Aorta (tissue), 5 donors: ENCODE results near the gene ZXDC. TPM values are rescaled to one million over a fixed set of nuclear protein-coding genes. Genes with fewer than 3 reads are reported as not detected.

Experiments used
- ATAC-seq: fragments of 200-7000 bp; cut with Tn5 transposase; one replicate; pipeline ENCODE4 v1.9.1; 2022; ENCODE audit warnings: moderate library complexity; ENCODE audit not compliant: low FRiP score
- DNase-seq, 2 donors: peaks; one replicate each; pipeline ENCODE4 v3.0.0-alpha.2; 2020
- H3K27ac ChIP-seq, 2 donors: one replicate each; pipeline ENCODE4 v1.5.1; 2013; ENCODE audit warnings: low read length in 2 of 2, mild to moderate bottlenecking in 2 of 2, moderate library complexity in 2 of 2, control low read depth in 1 of 2, inconsistent platforms in 1 of 2, low read depth in 1 of 2
- H3K27me3 ChIP-seq, 2 donors: one replicate each; pipeline ENCODE4 v1.6.1; 2013; ENCODE audit warnings: control low read depth in 1 of 2, low read length in 1 of 2, mild to moderate bottlenecking in 1 of 2, moderate library complexity in 1 of 2; ENCODE audit not compliant: insufficient read depth in 2 of 2, control insufficient read depth in 1 of 2
- H3K36me3 ChIP-seq, 2 donors: one replicate each; pipeline ENCODE4 v1.6.1; 2013; ENCODE audit warnings: control low read depth in 1 of 2, low read length in 1 of 2, mild to moderate bottlenecking in 1 of 2; ENCODE audit not compliant: insufficient read depth in 2 of 2, control insufficient read depth in 1 of 2
- H3K4me1 ChIP-seq, 2 donors: one replicate each; pipeline ENCODE4 v1.6.1; 2013; ENCODE audit warnings: low read length in 2 of 2, control low read depth in 1 of 2, mild to moderate bottlenecking in 1 of 2, moderate library complexity in 1 of 2; ENCODE audit not compliant: insufficient read depth in 2 of 2, control insufficient read depth in 1 of 2
- H3K4me3 ChIP-seq, 2 donors: one replicate each; pipeline ENCODE4 v1.5.1; 2013; ENCODE audit warnings: low read length in 2 of 2, control low read depth in 1 of 2, mild to moderate bottlenecking in 1 of 2
- H3K9me3 ChIP-seq: one replicate; pipeline ENCODE4 v1.6.1; 2013; ENCODE audit warnings: mild to moderate bottlenecking, low read length; ENCODE audit not compliant: control insufficient read depth
- WGBS, 2 donors: extraction: QIAGEN DNeasy Blood & Tissue Kit; methylation state at CpG; one replicate each; pipeline ENCODE4 v1.1.7; 2013; 5-methylcytosine and 5-hydroxymethylcytosine counted together
- intact Hi-C, 2 donors: fragments of 100-400 bp; cut with DNase I; formaldehyde crosslinking; loops; one replicate each; pipeline versions ENCODE4 v1.14.2 to v1.15.0; 2022
- polyA plus RNA-seq, 2 donors: library from polyadenylated mRNA; stranded (reverse); fragments of 200-250 nt; gene quantifications; one replicate each; pipeline ENCODE4 v1.2.3, GENCODE V29; 2013
- total RNA-seq, 2 donors: library from RNA; stranded (reverse); fragmentation: NEBNext Ultra II Directional; extraction: Animal tissue kit (Norgen Biotek cat#: 25700); gene quantifications; one replicate each; pipeline ENCODE4 v1.2.1, GENCODE V29; 2021
- donor health status: healthy with polysubstance abuse.
- donor health status: Bipolar disorder and iron deficiency.
- donor health status: DM: no; HTN: no; CAD: no.
- donor health status: DM: no; HTN: no; CAD: no.
- donor health status: DM: yes; HTN: yes; CAD: no.

Gene ZXDC
- total and polyA plus RNA-seq, 4 donors = 4.4 to 37.5 (median 25.8) TPM

DNA sequence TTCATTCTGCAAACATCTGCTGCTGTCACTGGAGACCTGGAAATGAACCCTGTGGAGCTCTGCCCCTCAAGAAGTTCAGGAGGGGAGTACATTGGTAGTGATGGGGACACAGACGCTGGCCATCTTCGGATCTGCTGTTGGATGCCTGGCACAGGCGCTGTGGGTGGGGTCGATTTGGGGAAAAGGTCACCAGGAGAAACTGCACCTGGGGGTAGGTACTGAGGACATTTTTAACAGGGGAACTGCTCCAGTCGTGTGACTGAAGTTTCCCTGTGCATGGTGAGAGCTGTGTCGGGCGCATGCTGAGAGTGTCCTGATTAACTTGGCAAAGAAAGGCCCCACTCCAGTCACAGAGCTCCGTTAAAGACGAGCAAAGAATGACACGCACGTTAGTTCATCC, 38.5 kb upstream of the ZXDC start:
- Histone ChIP-seq H3K27me3 (no peaks in the 10 kb centered on the region), H3K27ac (no peak overlapping the region), H3K36me3 (no peaks in the 10 kb centered on the region), H3K4me3 (no peak overlapping the region), H3K9me3 (no peaks in the 10 kb centered on the region), H3K4me1 (no peaks in the 10 kb centered on the region)
- intact Hi-C loops = no loop called here
- DNase-seq (peak; percentile 9 to 38), ATAC-seq (no peak)
- 91 to 92% methylated on average over 11 of the region's 11 CpGs for WGBS, 2 donors

DNA sequence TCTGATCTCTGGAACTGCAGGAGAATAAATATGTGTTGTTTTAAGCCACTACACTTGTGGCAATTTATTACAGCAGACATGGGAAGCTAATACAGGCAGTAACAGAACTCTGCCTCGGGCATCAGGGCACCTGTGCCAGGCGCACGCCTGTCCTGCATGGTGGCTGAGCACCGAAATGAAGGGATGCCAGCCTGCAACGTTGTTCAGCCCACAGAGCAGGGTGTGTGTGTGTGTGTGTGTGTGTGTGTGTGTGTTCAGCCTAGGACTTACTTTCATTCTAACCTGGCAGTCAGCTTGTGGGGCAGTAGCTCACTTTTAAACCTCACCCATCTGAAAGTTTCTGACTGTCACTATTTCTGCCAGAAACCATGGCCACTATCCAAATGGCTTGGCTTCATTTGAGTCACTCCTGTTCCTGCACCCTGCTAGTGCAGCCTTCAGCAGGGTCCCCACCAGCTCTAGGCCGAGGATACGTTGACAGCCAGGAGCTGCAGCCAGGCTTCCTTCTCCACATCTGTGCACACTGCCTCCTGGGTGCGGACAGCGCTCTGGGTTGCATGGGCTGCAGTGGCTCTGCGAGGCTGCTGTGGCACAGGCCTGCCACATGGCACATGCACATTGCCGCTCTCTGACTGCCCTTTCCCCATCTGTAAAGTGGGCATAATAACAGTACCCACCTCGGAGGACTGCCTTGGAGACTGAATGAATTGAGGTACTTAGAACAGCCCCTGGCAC, 37.4 kb upstream of the ZXDC start:
- intact Hi-C loops = no loop called here
- no peak overlapping the region for H3K4me3 ChIP-seq
- no peaks in the 10 kb centered on the region for H3K4me1 ChIP-seq
- ATAC-seq = no peak
- H3K27ac ChIP-seq = no peak overlapping the region
- WGBS, 2 donors = 70 to 72% methylated on average over 12 of the region's 12 CpGs
- H3K27me3 ChIP-seq = no peaks in the 10 kb centered on the region
- peak; percentile 28 to 50 for DNase-seq
- H3K9me3 ChIP-seq = no peaks in the 10 kb centered on the region
- H3K36me3 ChIP-seq = no peaks in the 10 kb centered on the region

DNA sequence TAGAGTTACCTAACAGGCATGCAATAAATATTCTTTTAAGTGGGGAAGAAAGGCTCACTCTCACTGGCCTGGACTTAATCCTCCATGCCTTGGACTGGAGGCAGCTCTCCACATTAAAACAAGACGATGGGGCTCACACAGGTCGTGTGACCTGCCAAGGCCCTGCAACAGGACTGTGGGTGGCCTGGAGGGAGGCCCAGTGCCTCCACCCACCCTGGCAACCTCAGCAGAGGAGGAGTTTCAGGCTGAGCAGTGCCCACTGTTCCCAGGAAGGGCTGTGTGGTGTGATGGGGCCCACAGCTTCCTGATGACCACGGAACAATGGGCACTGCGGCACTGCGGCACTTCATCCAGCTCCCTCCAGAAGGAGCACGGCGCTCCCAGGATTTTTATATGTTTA, 36.3 kb upstream of the ZXDC start:
- no peak for ATAC-seq
- Histone ChIP-seq H3K9me3 (no peaks in the 10 kb centered on the region), H3K4me3 (no peak overlapping the region), H3K27me3 (no peaks in the 10 kb centered on the region), H3K4me1 (no peaks in the 10 kb centered on the region), H3K27ac (no peak overlapping the region), H3K36me3 (no peaks in the 10 kb centered on the region)
- intact Hi-C loops = no loop called here
- 65 to 66% methylated on average over 7 of the region's 7 CpGs for WGBS, 2 donors
- peak; percentile 13 to 50 for DNase-seq

DNA sequence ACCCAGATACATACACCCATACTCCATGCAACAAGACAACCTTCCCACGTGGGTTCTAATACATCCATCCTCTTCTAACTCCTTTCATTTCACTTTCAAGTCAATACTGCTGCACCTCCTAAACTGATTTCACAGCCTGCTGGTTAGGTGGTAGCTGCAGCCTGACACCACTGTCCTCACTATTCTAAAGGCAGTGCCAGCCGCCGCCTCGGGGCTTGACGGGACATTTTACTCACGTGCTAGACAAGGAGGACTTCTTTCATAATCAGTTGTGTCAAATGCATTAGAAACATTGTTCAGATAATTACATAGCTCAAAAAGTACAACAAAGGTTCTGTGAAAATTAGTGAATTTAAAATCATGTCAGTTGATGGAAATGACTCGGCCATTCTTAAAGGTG, 35.6 kb upstream of the ZXDC start:
- ATAC-seq = no peak
- intact Hi-C loops = no loop called here
- H3K9me3 ChIP-seq = no peaks in the 10 kb centered on the region
- no peaks in the 10 kb centered on the region for H3K36me3 ChIP-seq
- 78 to 80% methylated on average over 7 of the region's 7 CpGs for WGBS, 2 donors
- no peak overlapping the region for H3K27ac ChIP-seq
- no peak overlapping the region for H3K4me3 ChIP-seq
- H3K27me3 ChIP-seq = no peaks in the 10 kb centered on the region
- no peaks in the 10 kb centered on the region for H3K4me1 ChIP-seq
- peak; percentile 24 to 32 for DNase-seq

DNA sequence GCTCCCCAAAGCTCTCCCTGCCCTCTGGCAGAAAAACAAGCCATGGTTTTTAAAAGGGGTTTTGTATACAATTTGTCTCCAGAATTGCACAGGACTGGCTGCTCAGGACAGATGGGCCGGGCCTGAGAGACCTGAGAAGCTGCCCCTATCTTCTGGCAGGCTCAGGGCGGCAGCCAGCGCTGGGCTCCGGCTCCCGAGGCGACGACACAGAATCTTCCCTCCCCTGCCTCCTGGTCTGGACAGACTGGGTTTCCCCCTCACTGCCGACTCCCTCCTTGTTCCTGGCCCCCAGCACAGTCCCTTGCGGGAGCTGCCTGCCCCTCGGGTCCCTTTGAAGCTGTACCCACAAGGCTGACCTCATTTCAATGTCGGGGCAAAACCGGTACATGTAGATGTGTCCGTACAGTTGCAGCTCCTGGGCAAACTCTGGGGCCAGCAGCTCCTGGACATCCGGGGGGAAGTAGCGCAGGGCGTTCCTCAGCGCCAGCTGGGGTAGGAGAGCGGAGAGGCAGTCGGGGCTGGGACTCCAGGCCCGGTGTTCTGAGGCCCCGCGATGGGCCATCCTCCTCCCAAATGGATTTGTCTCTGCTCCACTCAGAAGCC, 34.7 kb upstream of the ZXDC start:
- H3K36me3 ChIP-seq = no peaks in the 10 kb centered on the region
- WGBS, 2 donors = 78 to 79% methylated on average over 22 of the region's 22 CpGs
- H3K27ac ChIP-seq = no peak overlapping the region
- no peaks in the 10 kb centered on the region for H3K4me1 ChIP-seq
- H3K27me3 ChIP-seq = no peaks in the 10 kb centered on the region
- intact Hi-C loops = no loop called here
- peak; percentile 32 to 55 for DNase-seq
- no peak for ATAC-seq
- no peak overlapping the region for H3K4me3 ChIP-seq
- no peaks in the 10 kb centered on the region for H3K9me3 ChIP-seq

DNA sequence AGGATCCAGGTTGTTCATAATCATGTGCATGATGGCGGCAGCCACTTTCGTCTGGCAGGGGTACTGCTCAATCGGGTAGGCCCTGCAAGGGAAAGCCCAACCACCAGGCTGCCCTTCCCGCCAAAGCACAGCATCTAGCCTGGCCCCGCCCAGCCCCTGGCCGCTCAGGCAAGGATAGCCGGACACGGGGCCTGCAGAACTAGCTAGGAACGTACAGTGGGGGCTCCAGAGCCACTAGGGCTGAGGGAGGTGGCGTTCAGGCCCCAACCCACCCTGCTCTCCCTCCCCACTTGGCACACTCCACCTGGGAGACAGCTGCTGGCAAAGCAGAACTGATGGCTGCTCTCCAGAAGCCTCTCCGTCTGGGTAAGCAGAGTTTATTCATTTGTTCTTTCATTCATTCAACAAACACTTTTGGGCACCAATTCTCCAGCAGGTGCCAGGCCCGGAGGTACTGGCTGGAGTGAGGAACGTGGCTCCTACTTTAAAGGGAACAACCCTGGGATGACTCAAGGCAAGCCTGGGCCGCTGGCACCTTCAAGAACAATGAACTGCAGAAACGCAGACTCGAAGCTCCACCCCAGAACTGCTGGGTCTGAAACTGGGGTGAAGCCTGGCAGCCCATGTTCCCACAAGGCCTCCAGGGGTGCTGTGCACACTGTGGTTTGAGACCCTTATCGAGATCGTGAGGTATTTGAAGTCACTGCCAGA, 34.1 kb upstream of the ZXDC start:
- H3K27ac ChIP-seq = no peak overlapping the region
- H3K4me1 ChIP-seq = no peaks in the 10 kb centered on the region
- H3K27me3 ChIP-seq = no peaks in the 10 kb centered on the region
- WGBS, 2 donors = 48 to 50% methylated on average over 17 to 18 of the region's 18 CpGs
- no peak for ATAC-seq
- intact Hi-C loops = no loop called here
- H3K9me3 ChIP-seq = no peaks in the 10 kb centered on the region
- H3K36me3 ChIP-seq = no peaks in the 10 kb centered on the region
- no peak overlapping the region for H3K4me3 ChIP-seq
- DNase-seq = peak; percentile 34 to 68

DNA sequence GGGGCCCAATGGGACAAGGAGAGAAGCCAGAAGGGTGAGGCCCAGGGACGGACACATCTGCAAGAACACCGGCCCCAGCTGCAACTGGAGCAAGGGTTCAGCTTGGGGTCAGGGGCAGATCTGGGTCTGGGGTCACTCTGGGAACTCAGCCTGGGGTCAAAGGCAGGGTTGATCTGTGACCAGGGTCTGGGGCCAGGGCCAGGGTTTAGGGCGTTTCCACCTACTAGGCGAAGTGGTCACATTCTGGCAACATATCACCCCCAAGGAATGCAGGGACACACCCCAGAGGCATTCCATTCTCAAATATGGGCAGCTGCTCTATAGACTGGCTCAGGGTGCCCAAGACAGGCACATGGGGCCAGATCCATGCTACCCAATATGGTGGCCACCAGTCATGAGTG, 32.9 kb upstream of the ZXDC start:
- Histone ChIP-seq H3K4me3 (no peak overlapping the region), H3K27me3 (no peaks in the 10 kb centered on the region), H3K9me3 (no peaks in the 10 kb centered on the region), H3K36me3 (no peaks in the 10 kb centered on the region), H3K27ac (no peak overlapping the region), H3K4me1 (no peaks in the 10 kb centered on the region)
- 93 to 96% methylated on average over 4 of the region's 4 CpGs for WGBS, 2 donors
- peak; percentile 32 to 63 for DNase-seq
- intact Hi-C loops = no loop called here
- no peak for ATAC-seq

DNA sequence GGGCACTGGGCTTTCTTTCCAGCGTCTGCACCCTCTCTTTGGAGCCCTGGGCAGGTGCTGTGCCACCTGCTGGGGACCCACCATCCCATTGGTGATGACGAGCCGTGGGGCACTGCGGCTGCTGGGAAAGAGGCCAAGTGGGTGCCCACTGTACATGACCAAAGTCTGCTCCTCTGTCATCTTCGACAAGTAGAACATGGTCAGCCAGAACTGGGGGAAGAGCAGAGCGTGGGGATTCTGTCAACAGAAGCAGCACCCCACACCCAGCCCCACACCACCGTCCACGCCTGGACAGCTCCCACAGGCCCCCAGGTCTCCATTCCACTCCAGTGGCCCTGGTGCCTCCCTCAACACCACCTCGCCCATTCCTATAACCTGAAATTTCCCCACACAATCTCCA, 32.2 kb upstream of the ZXDC start:
- H3K27me3 ChIP-seq = no peaks in the 10 kb centered on the region
- peak; percentile 17 to 28 for DNase-seq
- no peaks in the 10 kb centered on the region for H3K4me1 ChIP-seq
- no peak overlapping the region for H3K4me3 ChIP-seq
- intact Hi-C loops = no loop called here
- no peak overlapping the region for H3K27ac ChIP-seq
- no peaks in the 10 kb centered on the region for H3K36me3 ChIP-seq
- H3K9me3 ChIP-seq = no peaks in the 10 kb centered on the region
- 91 to 92% methylated on average over 9 of the region's 9 CpGs for WGBS, 2 donors
- ATAC-seq = no peak

DNA sequence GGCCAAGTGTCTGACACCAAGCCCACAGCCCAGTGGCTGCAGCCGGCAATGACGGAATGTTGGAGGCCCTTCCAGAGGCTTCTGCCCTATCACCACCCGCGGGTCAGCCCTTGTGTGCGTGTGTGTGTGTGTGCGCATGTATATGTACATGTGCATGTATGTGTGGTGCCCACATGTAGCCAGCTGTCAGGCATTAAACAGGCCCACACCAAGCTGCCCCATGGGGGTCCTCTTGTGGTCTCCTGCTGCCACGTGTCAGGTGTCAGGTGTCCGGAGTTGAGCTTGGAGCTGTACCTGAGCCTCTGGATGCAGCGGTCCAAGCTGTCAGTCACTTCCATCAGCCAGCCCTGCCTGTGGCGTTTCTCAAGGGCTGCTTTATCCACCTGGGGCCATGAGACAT, 28.0 kb upstream of the ZXDC start:
- Histone ChIP-seq H3K4me3 (no peak overlapping the region), H3K27ac (no peak overlapping the region), H3K36me3 (no peaks in the 10 kb centered on the region), H3K9me3 (no peaks in the 10 kb centered on the region), H3K4me1 (no peaks in the 10 kb centered on the region), H3K27me3 (no peaks in the 10 kb centered on the region)
- ATAC-seq = no peak
- intact Hi-C loops = no loop called here
- WGBS, 2 donors = 89 to 91% methylated on average over 10 of the region's 10 CpGs
- peak in 1 of 2 donors; percentile 21 for DNase-seq
